Activated naive CD4-positive, alpha-beta T cell treated with anti-CD3 and anti-CD28 coated beads, Interleukin-2, amount 50 U/mL, for 24 hours (primary cell): Measurements from ENCODE around the gene MPI.
"Not testable (repeated sequence)": the region's sequence is repeated elsewhere in the genome, so short reads cannot be mapped to it uniquely, and the experiment has no call there.

Experiments used
- H3K27ac Mint-ChIP-seq: one replicate; pipeline ENCODE4 v1.8.0; 2021; ENCODE audit warnings: mild to moderate bottlenecking, mixed read lengths
- H3K27me3 Mint-ChIP-seq: one replicate; pipeline ENCODE4 v1.8.0; 2021; ENCODE audit warnings: mixed read lengths
- H3K36me3 Mint-ChIP-seq: one replicate; pipeline ENCODE4 v1.8.0; 2021; ENCODE audit warnings: mixed read lengths
- H3K4me1 Mint-ChIP-seq: one replicate; pipeline ENCODE4 v1.8.0; 2021; ENCODE audit warnings: mixed read lengths
- H3K4me3 Mint-ChIP-seq: one replicate; pipeline ENCODE4 v1.8.0; 2021; ENCODE audit warnings: mild to moderate bottlenecking, mixed read lengths
- H3K9me3 Mint-ChIP-seq: one replicate; pipeline ENCODE4 v1.8.0; 2021; ENCODE audit warnings: mixed read lengths

The MPI gene

DNA sequence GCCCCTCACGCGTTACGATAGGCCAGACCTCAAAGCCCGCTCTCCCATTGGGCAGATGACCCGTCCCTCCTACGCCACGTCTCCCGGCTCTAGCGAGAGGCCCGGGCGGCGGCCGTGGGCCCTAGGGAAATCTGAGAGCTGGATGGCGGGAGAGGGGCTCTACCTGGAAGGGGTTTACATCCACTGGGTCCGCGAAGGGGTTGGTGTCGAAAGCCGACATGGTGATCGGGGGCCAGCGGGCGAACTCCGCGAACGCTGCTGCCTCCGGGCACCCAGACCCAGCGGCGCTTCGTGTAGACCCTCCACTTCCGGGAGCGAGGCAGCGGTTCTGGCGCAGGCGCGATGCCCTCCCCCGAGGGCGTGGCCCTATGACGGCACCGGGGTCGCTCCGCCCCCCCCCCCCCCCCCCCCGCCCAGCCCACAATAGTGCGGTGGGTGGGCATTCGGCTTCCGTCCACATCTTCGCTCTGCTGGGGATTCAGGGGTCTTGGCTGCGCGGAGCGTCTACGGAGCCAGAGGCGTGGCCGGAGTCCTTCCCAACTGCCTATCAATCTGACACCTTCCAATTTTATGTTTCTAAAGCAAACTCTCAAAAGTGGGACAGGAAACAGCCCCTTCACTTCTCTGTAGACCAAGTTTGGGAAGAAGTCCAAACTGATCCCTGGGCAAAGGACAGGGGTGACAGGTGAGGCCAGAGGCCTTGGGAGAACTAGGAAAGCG is 16.6 kb upstream of the MPI start, which contains the start of gene SCAMP2:
TSS of gene SCAMP2 (minus strand) at position 330 of the 720 bp plus-strand sequence. CDS start at position 220, 110 bp downstream.
- Mint-ChIP-seq H3K9me3 (no peaks in the 10 kb centered on the region), H3K4me3 (peak within 1 kb of the TSS; percentile 99), H3K4me1 (peaks cover 50% of the 10 kb centered on the region), H3K27me3 (no peaks in the 10 kb centered on the region), H3K36me3 (peaks cover 3% of the 10 kb centered on the region), H3K27ac (peak within 1 kb of the TSS; percentile 95)

GRCh38 chr15:74873756-74874424 is 16.0 kb upstream of the MPI start:
- H3K27me3 Mint-ChIP-seq, result no peaks in the 10 kb centered on the region
- peaks cover 43% of the 10 kb centered on the region for H3K4me1 Mint-ChIP-seq
- H3K36me3 Mint-ChIP-seq, result peaks cover 3% of the 10 kb centered on the region
- no peaks in the 10 kb centered on the region for H3K9me3 Mint-ChIP-seq
- H3K4me3 Mint-ChIP-seq, result peak overlapping the region; percentile 99
- peak overlapping the region; percentile 91 for H3K27ac Mint-ChIP-seq

- no peaks in the 10 kb centered on the region for H3K27me3 Mint-ChIP-seq
- no peak overlapping the region for H3K27ac Mint-ChIP-seq
- H3K4me3 Mint-ChIP-seq, result no peak overlapping the region
- no peaks in the 10 kb centered on the region for H3K9me3 Mint-ChIP-seq
- H3K4me1 Mint-ChIP-seq, result peaks cover 5% of the 10 kb centered on the region
- no peaks in the 10 kb centered on the region for H3K36me3 Mint-ChIP-seq
Measured at GRCh38 chr15:74878273-74878672, 11.6 kb upstream of the MPI start.

DNA sequence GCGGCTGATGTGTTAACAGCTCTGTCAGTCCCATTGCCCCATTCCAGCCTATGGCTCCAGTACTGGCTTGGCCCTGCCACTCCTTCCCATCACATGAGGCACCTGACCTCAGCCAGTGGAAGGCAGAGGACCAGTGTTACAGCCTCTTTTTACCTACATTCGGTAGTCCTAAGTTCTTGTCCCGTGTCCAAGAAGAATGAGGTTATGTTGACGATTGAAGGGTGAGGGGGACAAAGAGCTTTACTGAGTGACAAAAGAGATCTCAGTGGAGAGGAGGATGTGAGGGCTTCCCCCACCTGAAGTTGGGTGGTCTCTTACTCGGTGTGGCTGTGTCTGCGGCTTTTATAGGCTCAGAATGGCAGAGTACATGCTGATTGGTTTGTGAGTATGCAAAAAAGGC is 7.3 kb upstream of the MPI start:
- Mint-ChIP-seq H3K27ac (no peak overlapping the region), H3K4me1 (no peaks in the 10 kb centered on the region), H3K4me3 (no peak overlapping the region), H3K27me3 (no peaks in the 10 kb centered on the region), H3K36me3 (no peaks in the 10 kb centered on the region), H3K9me3 (no peaks in the 10 kb centered on the region)

- no peak overlapping the region for H3K4me3 Mint-ChIP-seq
- no peaks in the 10 kb centered on the region for H3K9me3 Mint-ChIP-seq
- H3K36me3 Mint-ChIP-seq, result no peaks in the 10 kb centered on the region
- peaks cover 8% of the 10 kb centered on the region for H3K4me1 Mint-ChIP-seq
- no peak overlapping the region for H3K27ac Mint-ChIP-seq
- H3K27me3 Mint-ChIP-seq, result no peaks in the 10 kb centered on the region
Measured at GRCh38 chr15:74884428-74885223, 5.2 kb upstream of the MPI start.

DNA sequence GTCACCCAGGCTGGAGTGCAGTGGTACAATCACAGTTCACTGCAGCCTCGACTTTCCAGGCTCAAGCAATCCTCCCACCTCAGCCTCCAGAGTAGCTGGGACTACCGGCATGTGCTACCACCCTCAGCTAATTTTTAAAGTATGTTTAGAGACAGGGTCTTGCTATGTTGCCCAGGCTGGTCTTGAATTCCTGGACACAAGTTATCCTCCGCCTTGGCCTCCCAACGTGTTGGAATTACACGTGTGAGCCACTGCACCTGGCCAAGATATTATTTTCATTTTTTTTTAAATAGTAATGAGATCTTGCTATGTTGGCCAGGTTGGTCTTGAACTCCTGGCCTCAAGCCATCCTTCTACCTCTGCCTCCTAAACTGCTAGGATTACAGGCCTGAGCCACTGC is 4.4 kb upstream of the MPI start:
- Mint-ChIP-seq H3K4me1 (peaks cover 13% of the 10 kb centered on the region), H3K9me3 (no peaks in the 10 kb centered on the region), H3K27ac (no peak overlapping the region), H3K36me3 (no peaks in the 10 kb centered on the region), H3K27me3 (no peaks in the 10 kb centered on the region), H3K4me3 (no peak overlapping the region)

DNA sequence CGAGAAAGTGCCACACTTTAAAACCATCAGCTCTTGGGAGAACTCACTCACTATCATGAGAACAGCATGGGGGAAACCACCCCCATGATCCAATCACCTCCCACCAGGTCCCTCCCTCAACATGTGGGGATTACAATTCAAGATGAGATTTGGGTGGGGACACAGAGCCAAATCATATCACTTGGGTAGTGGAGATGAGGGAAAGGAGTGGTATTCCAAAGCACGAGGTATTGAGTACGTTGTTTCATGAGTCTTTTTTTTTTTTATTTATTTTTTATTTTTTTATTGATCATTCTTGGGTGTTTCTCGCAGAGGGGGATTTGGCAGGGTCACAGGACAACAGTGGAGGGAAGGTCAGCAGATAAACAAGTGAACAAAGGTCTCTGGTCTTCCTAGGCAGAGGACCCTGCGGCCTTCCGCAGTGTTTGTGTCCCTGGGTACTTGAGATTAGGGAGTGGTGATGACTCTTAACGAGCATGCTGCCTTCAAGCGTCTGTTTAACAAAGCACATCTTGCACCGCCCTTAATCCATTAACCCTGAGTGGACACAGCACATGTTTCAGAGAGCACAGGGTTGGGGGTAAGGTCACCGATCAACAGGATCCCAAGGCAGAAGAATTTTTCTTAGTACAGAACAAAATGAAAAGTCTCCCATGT is 2.2 kb upstream of the MPI start:
- H3K4me1 Mint-ChIP-seq, result peaks cover 33% of the 10 kb centered on the region
- H3K36me3 Mint-ChIP-seq, H3K4me3 Mint-ChIP-seq, H3K27me3 Mint-ChIP-seq, H3K27ac Mint-ChIP-seq, H3K9me3 Mint-ChIP-seq: not testable (repeated sequence)

DNA sequence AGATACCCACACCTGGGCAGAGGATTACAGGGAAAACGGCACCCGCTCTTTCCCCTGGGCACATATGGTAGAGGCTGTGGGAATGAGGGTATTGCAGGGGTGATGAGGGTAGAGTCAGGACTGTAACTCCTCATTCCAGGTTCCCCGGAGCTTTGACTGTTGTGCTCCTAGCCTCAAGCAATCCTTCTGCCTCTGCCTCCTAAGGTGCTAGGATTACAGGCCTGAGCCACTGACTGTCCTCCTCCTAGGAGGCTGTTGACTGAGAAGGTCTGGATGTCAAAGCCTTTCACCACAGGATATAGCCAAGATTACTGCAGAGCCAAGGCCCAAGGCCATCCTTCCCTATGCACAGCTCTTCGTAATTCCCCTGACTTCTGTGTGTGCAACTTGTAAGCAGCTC is 1.1 kb upstream of the MPI start:
- H3K9me3 Mint-ChIP-seq, result no peaks in the 10 kb centered on the region
- H3K36me3 Mint-ChIP-seq, result peaks cover 3% of the 10 kb centered on the region
- H3K27ac Mint-ChIP-seq, result peak overlapping the region; percentile 94
- peaks cover 43% of the 10 kb centered on the region for H3K4me1 Mint-ChIP-seq
- peak overlapping the region; percentile 95 for H3K4me3 Mint-ChIP-seq
- H3K27me3 Mint-ChIP-seq, result no peaks in the 10 kb centered on the region

DNA sequence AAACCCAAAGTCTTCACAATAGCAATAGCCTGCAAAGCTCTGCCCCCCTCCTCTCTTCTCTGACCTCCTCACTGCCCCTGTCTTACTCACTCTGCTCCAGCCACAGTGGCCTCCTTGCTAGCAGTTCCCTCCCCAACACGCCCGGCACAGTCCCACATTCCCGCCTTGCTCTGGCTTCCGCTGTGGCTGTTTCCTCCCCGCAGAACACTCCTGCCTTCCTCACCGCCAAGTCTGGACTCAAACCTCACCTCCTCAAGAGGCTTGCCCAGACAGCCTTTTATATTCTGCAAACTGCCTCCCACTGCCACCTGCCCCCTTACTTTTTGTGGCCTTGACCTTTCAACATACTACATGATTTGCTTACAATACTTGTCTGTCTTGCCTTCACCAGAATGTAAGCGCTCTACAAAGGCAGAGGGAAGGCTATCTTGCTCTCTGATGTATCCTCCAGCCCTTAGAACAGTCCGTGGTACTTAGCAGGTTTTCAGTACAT is 406 bp upstream of the MPI start:
- peaks cover 5% of the 10 kb centered on the region for H3K36me3 Mint-ChIP-seq
- H3K4me1 Mint-ChIP-seq, result peaks cover 47% of the 10 kb centered on the region
- peak overlapping the region; percentile 95 for H3K4me3 Mint-ChIP-seq
- no peaks in the 10 kb centered on the region for H3K27me3 Mint-ChIP-seq
- H3K9me3 Mint-ChIP-seq, result no peaks in the 10 kb centered on the region
- H3K27ac Mint-ChIP-seq, result peak overlapping the region; percentile 94

DNA sequence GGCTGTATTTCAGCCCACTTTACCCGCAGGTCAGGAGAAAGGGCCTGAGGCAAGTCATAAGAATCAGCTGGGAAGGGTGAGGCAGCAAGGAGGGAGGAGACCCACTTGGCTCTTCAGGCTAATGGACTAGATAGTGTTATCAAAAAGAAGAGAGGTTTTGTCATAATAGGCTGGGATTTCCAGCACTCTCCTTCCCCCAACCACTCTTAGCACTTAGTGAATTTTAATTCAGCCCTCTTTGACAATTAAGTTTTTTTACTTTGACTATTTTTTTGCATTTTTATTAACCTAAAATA is 771 bp downstream of the MPI start:
- Mint-ChIP-seq H3K4me3 (peak overlapping the region; percentile 95), H3K27ac (peak overlapping the region; percentile 46), H3K9me3 (no peaks in the 10 kb centered on the region), H3K4me1 (peaks cover 47% of the 10 kb centered on the region), H3K36me3 (peaks cover 5% of the 10 kb centered on the region), H3K27me3 (no peaks in the 10 kb centered on the region)

DNA sequence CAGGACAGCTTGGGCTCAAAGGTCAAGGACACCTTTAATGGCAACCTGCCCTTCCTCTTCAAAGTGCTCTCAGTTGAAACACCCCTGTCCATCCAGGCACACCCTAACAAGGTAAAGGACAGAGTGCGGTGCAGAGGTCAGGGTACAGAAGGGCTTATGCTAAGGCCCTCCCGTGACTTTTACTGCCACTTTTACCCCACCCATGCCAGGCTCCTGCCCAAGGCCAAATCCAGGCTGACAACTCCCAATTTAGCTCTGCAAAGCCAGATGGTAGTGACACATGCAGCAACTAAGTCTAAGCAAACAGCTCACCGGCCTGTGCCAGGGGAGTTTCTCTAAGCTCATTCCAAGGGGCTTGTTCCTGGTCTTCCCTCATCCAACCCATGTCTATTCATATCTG is 1.6 kb downstream of the MPI start:
- Mint-ChIP-seq H3K27ac (no peak overlapping the region), H3K4me3 (peak overlapping the region; percentile 0), H3K27me3 (no peaks in the 10 kb centered on the region), H3K9me3 (no peaks in the 10 kb centered on the region), H3K36me3 (peaks cover 5% of the 10 kb centered on the region), H3K4me1 (peaks cover 47% of the 10 kb centered on the region)

DNA sequence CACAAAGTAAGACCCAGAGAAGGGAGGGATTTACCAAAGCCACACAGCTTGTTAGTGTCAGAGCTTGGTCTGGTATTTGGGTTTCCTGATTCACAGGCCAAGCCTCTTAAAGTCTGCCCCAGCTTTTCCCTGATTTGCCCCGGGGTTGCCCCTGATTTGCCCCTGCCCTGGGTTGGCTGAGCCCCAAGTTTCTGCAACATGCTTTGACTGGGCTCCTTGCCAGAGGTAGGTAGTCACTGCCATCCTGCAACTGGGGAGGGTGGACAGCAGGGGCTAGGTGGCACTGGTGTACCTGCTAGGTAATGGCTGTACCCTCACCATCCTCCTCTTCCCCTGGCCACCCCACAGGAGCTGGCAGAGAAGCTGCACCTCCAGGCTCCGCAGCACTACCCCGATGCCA is 2.5 kb downstream of the MPI start:
- Mint-ChIP-seq H3K36me3 (peaks cover 5% of the 10 kb centered on the region), H3K9me3 (no peaks in the 10 kb centered on the region), H3K4me1 (peaks cover 47% of the 10 kb centered on the region), H3K4me3 (no peak overlapping the region), H3K27me3 (no peaks in the 10 kb centered on the region), H3K27ac (no peak overlapping the region)

DNA sequence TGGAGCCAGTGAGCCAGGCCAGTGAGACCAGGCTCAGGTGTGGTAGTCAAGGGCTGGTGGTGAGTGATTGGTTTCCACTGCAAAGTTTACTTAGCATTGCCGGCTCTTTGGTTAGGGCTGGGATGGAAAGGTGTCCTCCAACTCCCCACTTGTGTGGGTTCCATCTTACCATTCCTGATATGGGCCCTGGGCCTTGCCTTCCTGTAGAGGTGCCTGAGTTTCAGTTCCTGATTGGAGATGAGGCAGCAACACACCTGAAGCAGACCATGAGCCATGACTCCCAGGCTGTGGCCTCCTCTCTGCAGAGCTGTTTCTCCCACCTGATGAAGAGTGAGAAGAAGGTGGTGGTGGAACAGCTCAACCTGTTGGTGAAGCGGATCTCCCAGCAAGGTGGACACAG is 3.1 kb downstream of the MPI start:
- no peaks in the 10 kb centered on the region for H3K27me3 Mint-ChIP-seq
- H3K4me1 Mint-ChIP-seq, result peaks cover 47% of the 10 kb centered on the region
- H3K27ac Mint-ChIP-seq, result peak overlapping the region; percentile 85
- no peaks in the 10 kb centered on the region for H3K9me3 Mint-ChIP-seq
- no peak overlapping the region for H3K4me3 Mint-ChIP-seq
- H3K36me3 Mint-ChIP-seq, result peaks cover 5% of the 10 kb centered on the region

DNA sequence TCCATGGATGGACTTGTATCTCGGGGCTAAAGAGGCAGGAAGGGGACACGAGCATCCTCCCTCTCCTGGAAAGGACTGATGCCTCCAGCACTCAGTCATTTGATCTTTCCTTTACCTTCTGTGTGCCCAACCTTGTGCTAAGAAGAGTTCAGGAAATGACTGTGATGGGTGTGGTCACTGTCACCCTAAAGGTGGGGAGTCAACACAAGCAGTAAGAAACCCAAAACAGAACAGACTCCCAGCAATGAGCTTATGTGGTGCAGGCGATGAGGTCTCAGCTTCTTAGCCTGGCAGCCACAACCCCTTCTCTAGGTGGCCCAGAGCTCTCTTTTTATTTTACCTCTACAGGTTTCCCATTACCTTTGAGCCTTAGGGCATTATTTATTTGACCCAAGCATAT is 3.8 kb downstream of the MPI start:
- Mint-ChIP-seq H3K36me3 (peaks cover 5% of the 10 kb centered on the region), H3K4me3 (peak overlapping the region; percentile 30), H3K9me3 (no peaks in the 10 kb centered on the region), H3K4me1 (peaks cover 47% of the 10 kb centered on the region), H3K27me3 (no peaks in the 10 kb centered on the region), H3K27ac (peak overlapping the region; percentile 89)

DNA sequence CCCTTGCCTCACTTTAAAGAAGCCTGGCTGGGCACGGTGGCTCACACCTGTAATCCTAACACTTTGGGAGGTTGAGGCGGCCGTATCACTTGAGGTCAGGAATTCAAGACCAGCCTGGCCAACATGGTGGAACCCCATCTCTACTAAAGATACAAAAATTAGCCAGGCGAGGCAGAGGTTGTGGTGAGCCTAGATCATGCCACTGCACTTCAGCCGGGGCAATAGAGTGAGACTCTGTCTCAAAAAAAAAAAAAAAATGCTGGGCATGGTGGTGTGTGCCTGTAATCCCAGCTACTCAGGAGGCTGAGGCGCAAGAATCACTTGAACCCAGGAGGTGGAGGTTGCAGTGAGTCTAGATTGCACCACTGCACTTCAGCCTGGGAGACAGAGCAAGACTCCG is 4.5 kb downstream of the MPI start:
- Mint-ChIP-seq H3K4me1 (peaks cover 42% of the 10 kb centered on the region), H3K27ac (peak overlapping the region; percentile 30)
- H3K36me3 Mint-ChIP-seq, H3K4me3 Mint-ChIP-seq, H3K9me3 Mint-ChIP-seq, H3K27me3 Mint-ChIP-seq: not testable (repeated sequence)
